ENCODE data around the gene MIB1. TPM values are rescaled to one million over a fixed set of nuclear protein-coding genes. Genes with fewer than 3 reads are reported as not detected.

Gene MIB1
- polyA plus RNA-seq, 1 of the 3 experiments (the other 2 are of a cell fraction) = 5.0 TPM

GRCh38 chr18:21820811-21821143 lies 80.2 kb downstream of the MIB1 start:
- no peaks in the 10 kb centered on the region; a peak in 1 of 4 replicates for H3K4me1 ChIP-seq (ENCODE audit: control insufficient read depth in 1 of 2, insufficient read depth in 2 of 2, low read depth in 1 of 2, low read length in 1 of 2)
- H4K20me1 ChIP-seq (ENCODE audit: insufficient read depth) = no peaks in the 10 kb centered on the region
- H3K36me3 ChIP-seq (replicated peaks in 1 of 2; ENCODE audit: control insufficient read depth in 1 of 2, insufficient read depth in 2 of 2, low read length in 1 of 2) = peaks cover 44 to 57% of the 10 kb centered on the region in 2 experiments
- H3K27ac ChIP-seq (ENCODE audit: low read depth in 2 of 2, low read length in 1 of 2) = no peak overlapping the region
- TF ChIP-seq RCOR1 (IDR thresholded peaks at IDR 0.05; ENCODE audit: low read length) = no peak
- no peak for TF ChIP-seq TAF1 (IDR thresholded peaks at IDR 0.05; ENCODE audit: borderline replicate concordance, low read depth, low read length)
- no peak for TF ChIP-seq CHD2 (IDR thresholded peaks at IDR 0.05; ENCODE audit: low read length, partially characterized antibody)
- no peak for TF ChIP-seq PBX3 (IDR thresholded peaks at IDR 0.05)
- no peak for TF ChIP-seq YY1 (IDR thresholded peaks at IDR 0.05; ENCODE audit: low read depth)
- TF ChIP-seq RFX5 (IDR thresholded peaks at IDR 0.05; ENCODE audit: low read length) = no peak
- TF ChIP-seq NFIC (IDR thresholded peaks at IDR 0.05; ENCODE audit: borderline replicate concordance) = no peak
- no peak overlapping the region for H3K9ac ChIP-seq
- H2AFZ ChIP-seq (ENCODE audit: low read depth) = no peak overlapping the region
- ChIA-PET POLR2A (no interaction called here), CTCF (interaction anchor here (0.5 to 4.6 kb wide), 14 partner anchors 8 to 225 kb away, joined by 3 to 39 read pairs (median 5); no protein-coding TSS in a partner anchor)
- no peaks in the 10 kb centered on the region for H3K79me2 ChIP-seq (ENCODE audit: insufficient read depth)
- no peaks in the 10 kb centered on the region for H3K27me3 ChIP-seq (ENCODE audit: insufficient read depth)
- no peaks in the 10 kb centered on the region for H3K9me2 ChIP-seq
- H3K4me2 ChIP-seq = no peak overlapping the region
- no peaks in the 10 kb centered on the region for H3K9me3 ChIP-seq
- H3K4me3 ChIP-seq (ENCODE audit: low read depth in 2 of 2, low read length in 1 of 2) = no peak overlapping the region
- 100% methylated on average over 1 of the region's 1 CpG for WGBS (ENCODE audit: low lambda C conversion rate)
- peaks cover 11% of the 10 kb centered on the region for H3F3A ChIP-seq (replicated peaks; ENCODE audit: insufficient read depth)
- DNase-seq = no peak

GRCh38 chr18:21823848-21824247 lies 83.3 kb downstream of the MIB1 start:
- Histone ChIP-seq H3K36me3 (replicated peaks in 1 of 2; ENCODE audit: control insufficient read depth in 1 of 2, insufficient read depth in 2 of 2, low read length in 1 of 2) (peaks cover 35 to 40% of the 10 kb centered on the region in 2 experiments), H3K9me2 (no peaks in the 10 kb centered on the region), H3K79me2 (ENCODE audit: insufficient read depth) (no peaks in the 10 kb centered on the region), H3K27me3 (ENCODE audit: insufficient read depth) (no peaks in the 10 kb centered on the region), H3K9me3 (no peaks in the 10 kb centered on the region), H3K4me1 (ENCODE audit: control insufficient read depth in 1 of 2, insufficient read depth in 2 of 2, low read depth in 1 of 2, low read length in 1 of 2) (no peaks in the 10 kb centered on the region; a peak in 1 of 4 replicates), H3K9ac (no peak overlapping the region), H3K27ac (ENCODE audit: low read depth in 2 of 2, low read length in 1 of 2) (no peak overlapping the region), H3F3A (replicated peaks; ENCODE audit: insufficient read depth) (peaks cover 11% of the 10 kb centered on the region), H4K20me1 (ENCODE audit: insufficient read depth) (no peaks in the 10 kb centered on the region), H2AFZ (ENCODE audit: low read depth) (no peak overlapping the region), H3K4me2 (no peak overlapping the region), H3K4me3 (ENCODE audit: low read depth in 2 of 2, low read length in 1 of 2) (no peak overlapping the region)
- 93% methylated on average over 3 of the region's 3 CpGs for WGBS (ENCODE audit: low lambda C conversion rate)
- no peak for DNase-seq
- ChIA-PET POLR2A (no interaction called here), CTCF (no interaction called here)
- TF ChIP-seq GABPA (IDR thresholded peaks at IDR 0.05; ENCODE audit: low read depth) (no peak), TEAD4 (IDR thresholded peaks at IDR 0.05; ENCODE audit: borderline replicate concordance, insufficient read depth) (no peak), NFIC (IDR thresholded peaks at IDR 0.05; ENCODE audit: borderline replicate concordance) (no peak), ZBTB33 (IDR thresholded peaks at IDR 0.05; ENCODE audit: borderline replicate concordance, low read depth) (no peak), SIN3A (IDR thresholded peaks at IDR 0.05; ENCODE audit: borderline replicate concordance, low read depth, low read length) (no peak), FOSL2 (IDR thresholded peaks at IDR 0.05; ENCODE audit: borderline replicate concordance, low read depth) (no peak), FOXJ3 (CRISPR knock-in tag; IDR thresholded peaks at IDR 0.05) (no peak), RFX5 (IDR thresholded peaks at IDR 0.05; ENCODE audit: low read length) (no peak), PBX3 (IDR thresholded peaks at IDR 0.05) (no peak), EZH2phosphoT487 (IDR thresholded peaks at IDR 0.05; ENCODE audit: borderline replicate concordance, low read depth) (no peak), MEF2A (IDR thresholded peaks at IDR 0.05; ENCODE audit: borderline replicate concordance, low read depth) (no peak), MXI1 (IDR thresholded peaks at IDR 0.05; ENCODE audit: low read depth, low read length) (no peak), GATA2 (CRISPR knock-in tag; IDR thresholded peaks at IDR 0.05) (no peak), SMC3 (IDR thresholded peaks at IDR 0.05; ENCODE audit: low read depth, low read length) (no peak)
- TF ChIP-seq, protein P1, sequence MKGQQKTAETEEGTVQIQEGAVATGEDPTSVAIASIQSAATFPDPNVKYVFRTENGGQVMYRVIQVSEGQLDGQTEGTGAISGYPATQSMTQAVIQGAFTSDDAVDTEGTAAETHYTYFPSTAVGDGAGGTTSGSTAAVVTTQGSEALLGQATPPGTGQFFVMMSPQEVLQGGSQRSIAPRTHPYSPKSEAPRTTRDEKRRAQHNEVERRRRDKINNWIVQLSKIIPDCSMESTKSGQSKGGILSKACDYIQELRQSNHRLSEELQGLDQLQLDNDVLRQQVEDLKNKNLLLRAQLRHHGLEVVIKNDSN (IDR thresholded peaks at IDR 0.05; ENCODE audit: borderline replicate concordance, low read depth) = no peak
- TF ChIP-seq, protein P2, sequence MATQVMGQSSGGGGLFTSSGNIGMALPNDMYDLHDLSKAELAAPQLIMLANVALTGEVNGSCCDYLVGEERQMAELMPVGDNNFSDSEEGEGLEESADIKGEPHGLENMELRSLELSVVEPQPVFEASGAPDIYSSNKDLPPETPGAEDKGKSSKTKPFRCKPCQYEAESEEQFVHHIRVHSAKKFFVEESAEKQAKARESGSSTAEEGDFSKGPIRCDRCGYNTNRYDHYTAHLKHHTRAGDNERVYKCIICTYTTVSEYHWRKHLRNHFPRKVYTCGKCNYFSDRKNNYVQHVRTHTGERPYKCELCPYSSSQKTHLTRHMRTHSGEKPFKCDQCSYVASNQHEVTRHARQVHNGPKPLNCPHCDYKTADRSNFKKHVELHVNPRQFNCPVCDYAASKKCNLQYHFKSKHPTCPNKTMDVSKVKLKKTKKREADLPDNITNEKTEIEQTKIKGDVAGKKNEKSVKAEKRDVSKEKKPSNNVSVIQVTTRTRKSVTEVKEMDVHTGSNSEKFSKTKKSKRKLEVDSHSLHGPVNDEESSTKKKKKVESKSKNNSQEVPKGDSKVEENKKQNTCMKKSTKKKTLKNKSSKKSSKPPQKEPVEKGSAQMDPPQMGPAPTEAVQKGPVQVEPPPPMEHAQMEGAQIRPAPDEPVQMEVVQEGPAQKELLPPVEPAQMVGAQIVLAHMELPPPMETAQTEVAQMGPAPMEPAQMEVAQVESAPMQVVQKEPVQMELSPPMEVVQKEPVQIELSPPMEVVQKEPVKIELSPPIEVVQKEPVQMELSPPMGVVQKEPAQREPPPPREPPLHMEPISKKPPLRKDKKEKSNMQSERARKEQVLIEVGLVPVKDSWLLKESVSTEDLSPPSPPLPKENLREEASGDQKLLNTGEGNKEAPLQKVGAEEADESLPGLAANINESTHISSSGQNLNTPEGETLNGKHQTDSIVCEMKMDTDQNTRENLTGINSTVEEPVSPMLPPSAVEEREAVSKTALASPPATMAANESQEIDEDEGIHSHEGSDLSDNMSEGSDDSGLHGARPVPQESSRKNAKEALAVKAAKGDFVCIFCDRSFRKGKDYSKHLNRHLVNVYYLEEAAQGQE (IDR thresholded peaks at IDR 0.05; ENCODE audit: low read depth, low read length) = no peak
